ENCODE measurements around the gene STK11IP.

STK11IP gene

DNA sequence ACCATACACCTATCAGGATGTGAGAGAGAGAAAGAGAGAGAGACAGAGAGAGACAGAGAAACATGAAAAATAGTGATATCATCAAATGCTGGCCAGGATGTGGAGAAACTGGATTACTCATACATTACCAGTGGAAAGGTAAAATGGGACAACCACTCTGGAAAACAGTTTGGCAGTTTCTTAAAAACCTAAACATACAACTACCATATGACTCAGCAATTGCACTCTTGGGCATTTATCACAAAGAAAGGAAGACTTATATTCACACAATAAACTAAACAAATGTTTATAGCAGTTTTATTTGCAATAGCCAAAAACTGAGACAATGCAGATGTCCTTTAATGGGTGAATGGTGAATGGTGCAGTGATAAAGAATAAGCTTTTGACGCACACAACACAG, 58.9 kb downstream of the STK11IP start:
- DNase-seq (ENCODE audit: low read depth), result no peak

GRCh38 chr2:219658196-219658846, 60.7 kb downstream of the STK11IP start:
- no peak for DNase-seq (ENCODE audit: low read depth)

DNA sequence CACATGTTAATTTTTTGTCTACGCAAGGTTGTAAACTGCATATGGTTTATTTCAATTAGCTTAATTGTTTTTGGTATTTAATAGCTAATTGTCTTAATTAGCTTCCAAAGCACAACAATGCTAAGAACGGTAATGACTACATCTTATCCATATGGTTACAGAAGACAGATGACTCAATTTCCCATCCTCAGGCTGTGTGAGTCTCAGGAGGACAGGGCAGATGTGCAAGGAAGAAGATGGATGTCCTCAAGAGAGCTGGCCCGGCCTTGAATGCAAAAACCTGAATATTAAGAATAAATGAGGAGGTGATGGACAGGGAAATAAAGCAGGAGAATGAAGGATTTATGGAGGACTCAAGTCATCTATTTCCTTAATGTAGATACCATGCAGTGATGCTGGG, 61.2 kb downstream of the STK11IP start:
- no peak for DNase-seq (ENCODE audit: low read depth)

DNA sequence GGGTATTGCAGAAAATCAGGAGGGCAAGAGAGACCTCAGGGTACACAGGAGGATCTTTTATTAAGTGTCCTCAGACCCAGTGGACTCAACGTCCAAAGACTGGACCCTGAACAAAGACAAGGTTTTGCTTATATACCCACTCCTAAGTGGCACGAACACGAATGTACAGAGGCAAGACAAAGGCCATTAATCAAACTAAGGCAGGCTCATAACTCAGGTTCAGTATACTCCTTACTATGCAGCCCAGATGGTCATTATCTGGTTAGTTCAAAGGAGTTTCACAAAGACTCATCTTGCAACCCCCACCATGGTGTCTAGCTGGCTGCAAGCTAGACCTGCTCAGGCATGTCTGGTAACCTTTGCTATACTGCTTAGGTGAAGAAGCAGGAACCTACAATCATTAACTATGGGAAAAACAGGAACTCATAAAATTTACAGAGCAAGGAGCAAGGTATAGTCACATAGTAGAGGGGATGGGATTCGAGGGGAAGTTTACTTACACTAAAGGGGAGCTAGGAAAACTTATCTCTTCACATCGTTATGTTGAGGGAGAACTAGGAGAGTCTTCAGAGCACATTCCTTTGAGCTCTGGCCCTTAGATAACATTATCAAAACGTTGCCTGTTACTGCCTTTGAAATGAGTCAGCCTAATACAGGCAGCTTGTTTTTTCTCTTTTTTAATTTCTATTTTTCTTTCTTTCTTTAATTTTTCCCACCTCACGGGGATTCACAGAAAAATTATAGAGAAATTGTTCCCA, 63.7 kb downstream of the STK11IP start:
- DNase-seq (ENCODE audit: low read depth), result no peak

DNA sequence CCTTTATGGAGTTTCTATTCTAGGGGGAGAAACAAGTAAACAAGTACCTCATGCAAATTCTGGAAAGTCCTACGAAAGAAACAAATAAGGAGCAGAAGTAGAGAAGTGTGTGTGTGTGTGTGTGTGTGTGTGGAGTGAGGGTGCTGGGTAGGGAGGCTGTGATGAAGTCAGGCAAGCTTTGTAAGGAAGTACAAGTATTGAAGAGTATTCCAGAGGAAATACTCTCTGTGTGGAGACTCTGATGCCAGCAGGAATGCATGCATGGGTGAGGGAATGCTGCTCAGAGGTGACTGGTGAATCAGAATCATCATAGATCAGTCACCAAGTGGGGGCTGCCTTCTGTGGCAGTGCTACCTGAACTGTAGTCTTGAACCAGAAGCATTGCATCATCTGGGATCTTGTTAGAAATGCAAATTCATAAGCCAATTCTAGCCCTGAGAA, 64.3 kb downstream of the STK11IP start:
- DNase-seq (ENCODE audit: low read depth), result no peak

DNA sequence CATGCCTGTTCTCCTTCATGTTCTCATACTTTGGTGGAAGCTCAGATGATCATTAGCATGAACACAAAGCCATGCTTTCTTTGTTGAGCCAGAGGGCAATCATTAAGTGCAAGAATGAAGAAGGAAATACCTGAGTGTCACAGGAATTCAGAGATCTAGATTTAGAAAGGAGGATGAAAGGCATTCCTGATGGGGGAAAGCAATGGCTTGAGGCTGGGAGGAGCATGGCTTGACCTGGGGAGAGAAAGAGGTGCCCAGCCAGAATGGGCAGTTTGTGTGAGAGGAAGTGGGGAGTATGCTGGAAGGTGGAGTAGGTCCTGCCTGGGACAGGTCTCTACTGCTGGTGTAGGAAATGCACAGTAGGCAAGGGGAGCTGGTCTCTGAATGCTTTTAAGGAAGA, 64.9 kb downstream of the STK11IP start:
- no peak for DNase-seq (ENCODE audit: low read depth)

DNA sequence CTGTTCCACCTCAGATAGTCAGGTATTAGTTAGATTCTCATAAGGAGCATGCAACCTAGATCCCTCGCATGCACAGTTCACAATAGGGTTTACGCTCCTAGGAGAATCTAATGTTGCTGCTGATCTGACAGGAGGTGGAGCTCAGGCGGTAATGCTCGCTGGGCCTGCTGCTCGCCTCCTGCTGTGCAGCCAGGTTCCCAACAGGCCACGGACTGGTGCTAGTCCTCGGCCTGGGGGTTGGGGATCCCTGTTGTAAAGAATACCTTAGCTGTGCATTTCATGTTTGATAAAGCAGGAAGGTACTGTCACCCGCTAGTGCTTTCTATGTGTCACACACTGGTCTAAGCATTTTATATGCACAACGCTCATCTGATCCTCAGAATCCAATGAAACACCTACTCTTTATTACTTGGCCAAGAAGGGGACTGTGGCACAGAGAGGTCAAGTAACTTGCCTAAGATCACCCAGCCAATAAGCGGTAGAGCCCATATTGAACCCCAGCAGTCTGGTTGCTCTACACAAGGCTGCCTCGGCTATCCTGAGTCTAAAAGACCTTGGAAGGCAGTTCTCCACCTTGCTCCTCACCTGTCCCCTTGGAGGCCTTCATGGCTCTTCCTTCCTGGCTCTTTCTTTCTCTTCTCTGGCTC, 65.6 kb downstream of the STK11IP start:
- no peak for DNase-seq (ENCODE audit: low read depth)

- no peak for DNase-seq (ENCODE audit: low read depth)
Measured at GRCh38 chr2:219664041-219664440, 66.4 kb downstream of the STK11IP start.

- no peak for DNase-seq (ENCODE audit: low read depth)
Measured at GRCh38 chr2:219664944-219665343, 67.3 kb downstream of the STK11IP start.

DNA sequence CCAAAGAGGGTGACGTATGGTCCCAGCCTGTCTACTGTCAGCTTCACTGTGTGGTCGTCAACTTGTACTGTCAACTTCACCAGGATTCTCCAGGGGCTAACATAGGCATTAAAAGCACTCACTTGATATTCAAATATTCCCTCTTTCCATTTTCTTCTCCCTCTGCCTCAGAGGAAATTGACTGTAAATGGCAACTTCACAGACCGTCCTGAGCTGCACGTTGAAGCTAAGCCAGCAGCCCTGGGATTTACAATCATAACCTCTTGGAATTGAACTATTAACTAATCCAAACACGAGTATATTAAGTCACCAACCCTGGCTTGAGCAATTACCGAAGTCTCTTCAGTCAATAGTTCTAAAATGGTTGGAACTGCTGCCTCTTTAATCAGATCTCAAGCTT, 68.3 kb downstream of the STK11IP start:
- DNase-seq (ENCODE audit: low read depth), result no peak

Measured in CMK (cell line).